Measurements from ENCODE around the gene AIP.
"Not testable (repeated sequence)": the region's sequence is repeated elsewhere in the genome, so short reads cannot be mapped to it uniquely, and the experiment has no call there.

The AIP gene

DNA sequence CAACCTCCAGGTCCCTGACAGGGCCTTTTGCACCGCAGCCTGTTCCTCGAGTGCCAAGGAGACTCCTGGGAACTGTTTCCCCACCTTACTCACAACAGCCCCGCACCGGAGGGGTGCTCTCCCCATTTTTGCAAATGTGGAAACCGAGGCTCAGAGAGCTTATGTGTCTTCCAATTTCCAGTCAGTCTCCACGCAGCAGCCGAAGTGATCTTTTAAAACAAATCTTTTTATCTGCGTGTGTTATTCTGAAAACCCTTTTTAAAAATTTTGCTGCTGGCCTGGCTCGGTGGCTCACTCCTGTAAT, 13.4 kb upstream of the AIP start:
- DNase-seq: no peak

DNA sequence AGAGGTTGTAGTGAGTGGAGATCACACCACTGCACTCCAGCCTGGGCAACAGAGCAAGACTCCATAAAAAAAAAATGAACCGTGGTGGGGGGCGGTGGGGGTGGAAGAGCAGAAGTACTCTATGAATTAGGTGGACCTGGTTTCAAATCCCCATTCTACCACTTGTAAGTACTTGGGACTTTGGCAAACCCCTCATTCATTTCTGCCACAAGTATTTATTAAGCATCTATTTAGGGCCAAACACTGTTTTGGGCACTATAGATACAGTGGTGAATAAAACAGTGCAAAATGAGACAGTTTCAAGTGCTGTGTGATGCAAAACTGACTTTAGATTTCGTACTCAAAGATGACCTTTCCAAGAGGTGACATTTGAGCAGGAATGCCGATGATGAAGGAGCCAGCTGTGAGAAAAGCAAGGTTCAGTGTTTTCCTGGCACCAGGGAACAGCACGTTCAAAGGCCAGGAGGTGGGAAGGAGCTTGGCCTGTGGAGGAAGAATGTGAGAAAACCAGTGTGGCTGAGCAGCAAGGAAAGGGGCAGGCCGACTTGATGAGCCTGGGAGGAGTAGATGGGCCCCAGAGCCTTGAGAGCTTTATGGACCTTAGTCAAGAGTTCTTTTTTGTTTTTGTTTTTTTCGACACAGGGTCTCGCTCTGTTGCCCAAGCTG, 12.4 kb upstream of the AIP start:
- no peak for DNase-seq

DNA sequence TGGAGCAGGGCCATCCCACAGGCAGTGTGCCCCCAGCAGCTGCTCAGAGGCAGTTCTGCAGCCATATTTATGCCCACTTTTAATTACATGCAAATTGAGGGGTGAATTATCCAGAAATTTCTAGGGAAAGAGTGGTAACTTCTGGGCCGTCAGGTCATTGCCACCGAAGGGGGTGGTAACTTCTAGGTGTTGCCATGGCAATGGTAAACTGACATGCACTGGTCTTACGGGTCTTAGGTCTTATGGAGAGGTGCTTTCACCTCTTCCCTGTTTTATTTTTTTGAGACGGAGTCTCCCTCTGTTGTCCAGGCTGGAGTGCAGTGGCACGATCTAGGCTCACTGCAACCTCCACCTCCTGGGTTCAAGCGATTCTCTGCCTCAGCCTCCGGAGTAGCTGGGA, 9.9 kb upstream of the AIP start:
- DNase-seq: no peak

DNA sequence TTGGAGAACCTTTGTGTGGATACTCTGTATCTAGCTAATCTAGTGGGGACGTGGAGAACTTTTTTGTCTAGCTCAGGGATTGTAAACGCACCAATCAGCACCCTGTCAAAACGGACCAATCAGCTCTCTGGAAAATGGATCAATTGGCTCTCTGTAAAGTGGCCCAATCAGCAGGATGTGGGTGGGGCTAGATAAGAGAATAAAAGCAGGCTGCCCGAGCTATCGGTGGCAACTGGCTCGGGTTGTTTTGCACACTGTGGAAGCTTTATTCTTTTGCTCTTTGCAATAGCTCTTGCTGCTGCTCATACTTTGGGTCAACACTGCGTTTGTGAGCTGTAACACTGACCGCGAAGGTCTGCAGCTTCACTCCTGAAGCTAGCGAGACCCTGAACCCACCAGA, 6.1 kb upstream of the AIP start:
- DNase-seq: not testable (repeated sequence)

DNA sequence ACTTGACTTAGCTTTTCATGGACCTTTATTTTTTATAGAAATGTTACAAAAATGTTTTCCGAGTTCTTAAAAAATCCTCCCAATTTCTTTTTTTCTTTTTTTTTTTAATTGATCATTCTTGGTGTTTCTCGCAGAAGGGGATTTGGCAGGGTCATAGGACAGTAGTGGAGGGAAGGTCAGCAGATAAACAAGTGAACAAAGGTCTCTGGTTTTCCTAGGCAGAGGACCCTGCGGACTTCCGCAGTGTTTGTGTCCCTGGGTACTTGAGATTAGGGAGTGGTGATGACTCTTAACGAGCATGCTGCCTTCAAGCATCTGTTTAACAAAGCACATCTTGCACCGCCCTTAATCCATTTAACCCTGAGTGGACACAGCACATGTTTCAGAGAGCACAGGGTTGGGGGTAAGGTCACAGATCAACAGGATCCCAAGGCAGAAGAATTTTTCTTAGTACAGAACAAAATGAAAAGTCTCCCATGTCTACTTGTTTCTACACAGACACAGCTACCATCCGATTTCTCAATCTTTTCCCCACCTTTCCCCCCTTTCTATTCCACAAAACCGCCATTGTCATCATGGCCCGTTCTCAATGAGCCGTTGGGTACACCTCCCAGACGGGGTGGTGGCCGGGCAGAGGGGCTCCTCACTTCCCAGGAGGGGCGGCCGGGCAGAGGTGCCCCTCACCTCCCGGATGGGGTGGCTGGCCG, 5.3 kb upstream of the AIP start:
- DNase-seq: not testable (repeated sequence)

DNA sequence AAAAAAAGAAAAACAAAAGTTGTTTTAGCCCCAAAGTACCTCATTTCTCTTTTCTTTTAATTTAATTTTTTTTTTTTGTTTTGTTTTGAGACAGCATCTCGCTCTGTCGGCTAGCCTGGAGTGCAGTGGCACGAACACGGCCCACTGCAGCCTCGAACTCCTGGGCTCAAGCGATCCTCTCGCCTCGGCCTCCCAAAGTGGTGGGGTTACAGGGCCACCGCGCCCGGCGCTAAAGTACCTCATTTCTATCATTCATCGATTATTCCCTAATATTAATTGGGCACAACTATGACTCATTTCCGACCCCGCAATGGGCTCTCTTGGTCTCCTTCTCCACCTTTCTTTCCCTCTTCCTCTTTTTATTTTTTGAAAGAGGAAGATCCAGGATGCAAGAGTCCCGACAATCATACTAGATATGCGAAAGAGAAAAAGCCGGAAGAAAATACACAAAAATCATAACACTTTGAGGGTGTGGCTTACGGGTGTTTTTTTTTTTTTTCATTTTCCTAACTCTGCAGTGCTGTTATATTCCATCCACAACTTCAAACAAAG, 475 bp upstream of the AIP start:
- no peak for DNase-seq

DNA sequence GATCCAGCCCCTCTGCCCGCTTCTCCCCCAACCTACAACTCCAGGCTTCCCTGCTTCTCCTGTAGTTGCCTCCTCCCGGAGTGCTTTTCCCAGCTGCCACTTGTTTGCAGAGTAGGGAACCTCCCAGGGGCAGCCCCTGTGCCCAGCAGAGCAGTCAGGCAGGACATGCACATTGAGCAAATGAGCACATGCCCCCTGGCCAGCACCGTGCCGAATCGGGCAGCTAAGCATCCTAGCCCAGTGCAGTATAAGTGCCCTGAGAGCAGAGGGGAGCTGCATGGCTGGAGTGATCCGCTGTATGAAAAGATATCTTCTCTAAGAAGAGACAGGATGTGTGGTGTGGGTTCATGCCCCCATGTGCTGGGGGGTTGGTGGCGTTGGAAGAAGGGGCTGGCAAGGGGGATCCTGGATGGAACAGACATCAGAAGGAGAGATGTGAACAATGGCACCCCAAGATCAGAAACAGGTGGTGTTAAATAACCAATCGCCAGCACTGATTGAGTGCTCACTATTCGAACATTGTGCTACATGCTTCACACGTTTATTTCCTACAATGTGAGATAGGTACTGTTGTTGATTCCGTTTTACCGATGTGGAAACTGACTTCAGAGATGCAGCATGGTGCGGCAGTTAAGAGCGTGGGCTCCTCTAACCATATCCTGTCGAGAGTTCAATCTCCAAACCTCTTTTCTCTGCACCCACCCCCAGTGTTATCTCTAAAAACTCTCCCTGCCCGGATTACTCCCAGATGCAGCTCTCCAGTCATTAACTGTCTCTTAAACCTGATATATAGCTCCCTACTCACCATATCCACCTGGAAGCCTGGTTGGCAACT, 1.2 kb downstream of the AIP start:
- DNase-seq: no peak

DNA sequence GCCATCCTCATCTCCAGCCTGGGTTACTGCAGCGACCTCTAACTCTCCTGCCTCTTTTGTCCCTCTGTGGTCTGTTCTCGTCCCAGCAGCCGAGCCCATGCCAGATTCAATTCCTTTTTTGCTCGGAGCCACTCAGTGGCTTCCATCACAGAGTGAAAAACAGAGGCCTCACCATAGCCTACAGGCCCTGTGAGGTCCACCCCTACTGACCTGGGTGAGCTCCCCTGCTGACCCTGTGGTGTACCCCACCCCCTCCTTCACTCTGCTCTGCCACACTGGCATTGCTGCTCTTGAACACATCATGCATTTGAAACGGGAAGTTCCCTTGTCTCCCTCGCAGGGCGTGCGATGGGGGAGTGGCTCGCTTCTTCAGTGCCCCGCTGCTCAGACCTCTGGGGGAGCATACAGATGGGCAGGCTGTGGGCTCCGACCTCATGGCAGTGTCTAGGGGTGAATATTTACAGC, 2.1 kb downstream of the AIP start:
- no peak for DNase-seq

DNA sequence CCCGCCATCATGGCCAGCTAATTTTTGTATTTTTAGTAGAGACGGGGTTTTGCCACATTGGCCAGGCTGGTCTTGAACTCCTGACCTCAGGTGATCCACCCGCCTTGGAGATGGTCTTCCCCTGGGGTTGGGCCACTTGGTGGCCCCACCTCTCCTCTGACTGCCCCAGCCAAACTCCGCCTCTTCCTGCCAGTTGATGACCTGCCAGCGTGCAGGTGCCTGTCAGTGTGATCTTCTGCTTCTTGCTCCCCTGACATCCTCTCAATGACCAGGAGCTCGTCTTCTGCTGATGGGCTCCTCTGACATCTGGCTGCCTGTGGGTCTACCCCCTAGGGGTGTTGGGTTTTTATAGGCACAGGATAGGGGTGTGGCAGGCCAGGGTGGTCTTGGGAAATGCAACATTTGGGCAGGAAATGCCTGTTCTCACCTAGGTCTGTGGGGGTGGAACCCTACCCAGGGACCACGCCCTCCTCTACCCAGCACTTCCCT, 3.1 kb downstream of the AIP start:
- DNase-seq: not testable (repeated sequence)

DNA sequence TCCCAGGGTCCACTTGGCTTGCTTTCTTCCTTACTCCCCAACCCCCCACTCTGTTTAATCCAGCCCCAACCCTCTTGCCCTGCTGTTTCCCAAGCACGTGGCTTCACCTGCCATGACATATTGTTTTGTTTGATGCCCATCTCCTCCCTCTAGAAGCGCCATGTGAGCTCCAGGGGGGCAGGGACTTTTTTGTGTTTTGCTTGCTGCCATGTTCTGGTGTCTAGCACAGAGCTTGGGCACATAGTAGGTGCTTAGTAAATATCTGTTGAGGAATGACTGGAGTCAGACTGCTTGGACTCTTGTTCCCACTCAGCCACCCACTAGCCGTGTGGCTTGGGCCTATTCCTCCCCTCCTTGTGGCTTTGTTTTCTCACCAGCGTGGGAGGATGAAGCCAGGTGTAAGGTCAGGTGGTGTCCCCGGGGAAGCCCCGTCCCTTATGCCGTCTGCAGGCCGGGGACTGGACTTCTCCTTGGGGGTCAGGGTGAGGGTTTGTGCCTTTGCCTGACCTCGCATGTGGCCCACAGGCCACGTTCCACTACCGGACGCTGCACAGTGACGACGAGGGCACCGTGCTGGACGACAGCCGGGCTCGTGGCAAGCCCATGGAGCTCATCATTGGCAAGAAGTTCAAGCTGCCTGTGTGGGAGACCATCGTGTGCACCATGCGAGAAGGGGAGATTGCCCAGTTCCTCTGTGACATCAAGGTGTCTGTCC, 3.8 kb downstream of the AIP start:
- DNase-seq: no peak

DNA sequence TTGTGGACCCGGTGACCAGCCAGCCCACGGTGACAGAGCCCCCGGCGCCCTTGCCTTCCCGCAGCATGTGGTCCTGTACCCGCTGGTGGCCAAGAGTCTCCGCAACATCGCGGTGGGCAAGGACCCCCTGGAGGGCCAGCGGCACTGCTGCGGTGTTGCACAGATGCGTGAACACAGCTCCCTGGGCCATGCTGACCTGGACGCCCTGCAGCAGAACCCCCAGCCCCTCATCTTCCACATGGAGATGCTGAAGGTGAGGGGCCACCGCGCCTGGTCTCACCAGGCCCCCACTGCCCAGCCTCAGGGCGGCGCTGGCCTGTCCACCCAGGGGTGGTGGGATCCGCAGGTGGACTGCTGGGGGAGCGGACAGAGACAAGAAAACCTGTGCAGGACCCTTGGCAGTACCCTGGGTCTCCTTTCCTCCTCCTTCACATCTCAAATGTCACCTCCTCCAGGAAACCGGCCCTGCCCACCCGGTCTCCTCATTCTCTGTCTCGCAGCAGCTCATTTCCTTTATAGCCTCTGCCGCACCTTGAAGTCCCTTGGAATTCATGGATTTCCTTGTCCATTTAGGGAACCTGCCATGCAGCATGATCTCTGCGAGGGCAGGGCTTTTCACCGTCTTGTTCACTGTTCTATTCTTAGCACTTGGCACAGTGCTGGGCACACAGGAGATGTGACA, 6.5 kb downstream of the AIP start:
- DNase-seq: no peak

DNA sequence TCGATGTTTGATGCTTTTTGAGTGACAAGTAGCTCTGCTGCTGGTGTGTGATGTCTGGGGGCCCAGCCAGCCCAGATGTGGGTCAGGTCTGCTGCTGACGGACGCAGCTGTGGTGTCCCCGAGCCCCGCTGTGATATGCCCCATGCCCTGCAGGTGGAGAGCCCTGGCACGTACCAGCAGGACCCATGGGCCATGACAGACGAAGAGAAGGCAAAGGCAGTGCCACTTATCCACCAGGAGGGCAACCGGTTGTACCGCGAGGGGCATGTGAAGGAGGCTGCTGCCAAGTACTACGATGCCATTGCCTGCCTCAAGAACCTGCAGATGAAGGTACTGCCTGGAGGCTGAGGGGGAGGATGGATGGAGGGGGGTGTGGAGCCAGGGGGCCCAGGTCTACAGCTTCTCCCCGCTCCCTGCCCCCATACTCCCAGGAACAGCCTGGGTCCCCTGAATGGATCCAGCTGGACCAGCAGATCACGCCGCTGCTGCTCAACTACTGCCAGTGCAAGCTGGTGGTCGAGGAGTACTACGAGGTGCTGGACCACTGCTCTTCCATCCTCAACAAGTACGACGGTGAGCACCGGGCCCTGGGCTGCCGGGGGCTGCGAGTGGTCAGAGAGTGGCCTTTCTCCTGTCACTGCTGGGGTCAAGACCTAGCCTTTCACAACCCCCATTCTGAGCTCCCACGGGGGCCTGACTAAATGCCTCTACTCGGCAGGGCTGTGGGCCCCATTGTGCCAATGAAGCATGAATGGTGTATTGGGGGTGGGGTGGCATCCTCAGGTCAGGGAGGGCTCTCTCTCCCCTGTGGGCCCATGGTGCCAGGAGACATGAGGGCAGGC, 7.3 kb downstream of the AIP start:
- DNase-seq: no peak

DNA sequence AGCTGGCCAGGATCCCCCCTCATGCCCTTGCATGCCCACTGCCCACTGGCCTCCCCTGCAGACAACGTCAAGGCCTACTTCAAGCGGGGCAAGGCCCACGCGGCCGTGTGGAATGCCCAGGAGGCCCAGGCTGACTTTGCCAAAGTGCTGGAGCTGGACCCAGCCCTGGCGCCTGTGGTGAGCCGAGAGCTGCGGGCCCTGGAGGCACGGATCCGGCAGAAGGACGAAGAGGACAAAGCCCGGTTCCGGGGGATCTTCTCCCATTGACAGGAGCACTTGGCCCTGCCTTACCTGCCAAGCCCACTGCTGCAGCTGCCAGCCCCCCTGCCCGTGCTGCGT, 7.9 kb downstream of the AIP start:
- no peak for DNase-seq

DNA sequence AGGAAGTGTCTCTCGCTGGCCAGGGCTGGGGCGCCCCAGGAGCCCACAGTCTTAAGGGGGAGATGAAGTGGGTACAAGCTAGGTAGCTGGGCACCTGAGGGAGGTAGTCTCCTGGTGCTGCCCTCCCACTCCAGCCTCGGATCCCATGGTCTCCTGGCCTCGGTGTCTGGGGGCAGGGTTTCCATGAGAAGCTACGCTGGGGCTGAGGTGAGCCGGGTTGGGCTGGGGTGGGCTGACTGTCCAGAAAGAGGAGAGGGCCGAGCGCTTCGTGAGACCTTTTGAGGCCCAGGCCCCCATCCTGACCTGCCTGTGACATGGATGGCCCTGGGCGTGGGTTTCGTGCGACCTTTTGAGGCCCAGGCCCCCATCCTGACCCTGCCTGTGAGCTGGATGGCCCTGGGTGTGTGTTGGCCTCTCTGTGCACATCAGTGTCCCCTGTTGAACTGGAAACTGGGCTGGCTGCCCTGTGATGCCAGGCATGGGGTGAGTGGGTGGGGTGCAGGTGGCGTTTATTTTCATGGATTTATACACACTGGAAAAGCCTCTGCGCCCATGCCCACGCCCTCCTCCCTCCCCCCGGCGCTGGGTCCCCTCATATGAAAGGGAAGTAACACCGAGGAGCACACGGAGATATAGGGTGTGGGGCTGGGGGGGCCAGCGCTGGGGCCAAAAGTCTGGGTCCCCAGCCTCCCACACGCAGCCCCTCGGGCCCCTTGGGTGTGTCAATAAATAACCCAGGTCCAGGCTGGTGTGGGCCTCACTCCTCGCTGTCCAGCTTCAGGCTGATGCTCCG, 8.6 kb downstream of the AIP start:
- no peak for DNase-seq

DNA sequence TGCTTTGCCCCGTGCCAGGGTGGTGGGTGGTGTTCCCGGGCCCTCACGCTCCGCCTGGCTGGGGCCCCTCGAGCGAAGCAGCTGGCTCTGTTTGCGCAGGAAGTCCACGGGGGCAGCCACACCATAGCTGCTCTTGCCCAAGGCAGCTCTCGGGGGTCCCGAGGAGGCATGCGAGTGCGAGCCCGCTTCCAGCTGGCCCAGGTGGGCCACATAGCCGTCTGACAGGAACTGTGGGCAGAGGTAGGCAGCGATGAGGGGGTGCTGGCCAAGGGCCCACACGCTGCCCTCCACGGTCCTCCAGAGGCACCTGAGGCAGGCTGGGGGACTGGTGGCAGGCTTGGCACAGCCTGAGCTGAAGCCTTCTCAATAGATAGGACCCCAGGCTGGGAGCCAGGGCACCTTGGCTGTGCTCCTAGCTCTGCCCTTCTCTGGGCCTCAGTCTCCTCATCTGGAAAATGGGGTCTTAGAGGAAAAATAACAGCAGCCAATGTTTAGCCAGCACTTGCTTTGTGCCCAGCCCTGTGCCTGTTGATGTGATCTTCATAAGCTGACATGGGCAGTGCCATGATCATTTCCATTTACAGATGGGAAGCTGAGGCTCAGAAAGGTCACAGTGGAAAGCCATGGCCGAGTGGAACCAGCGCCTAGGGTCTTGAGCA, 9.4 kb downstream of the AIP start:
- DNase-seq: no peak

DNA sequence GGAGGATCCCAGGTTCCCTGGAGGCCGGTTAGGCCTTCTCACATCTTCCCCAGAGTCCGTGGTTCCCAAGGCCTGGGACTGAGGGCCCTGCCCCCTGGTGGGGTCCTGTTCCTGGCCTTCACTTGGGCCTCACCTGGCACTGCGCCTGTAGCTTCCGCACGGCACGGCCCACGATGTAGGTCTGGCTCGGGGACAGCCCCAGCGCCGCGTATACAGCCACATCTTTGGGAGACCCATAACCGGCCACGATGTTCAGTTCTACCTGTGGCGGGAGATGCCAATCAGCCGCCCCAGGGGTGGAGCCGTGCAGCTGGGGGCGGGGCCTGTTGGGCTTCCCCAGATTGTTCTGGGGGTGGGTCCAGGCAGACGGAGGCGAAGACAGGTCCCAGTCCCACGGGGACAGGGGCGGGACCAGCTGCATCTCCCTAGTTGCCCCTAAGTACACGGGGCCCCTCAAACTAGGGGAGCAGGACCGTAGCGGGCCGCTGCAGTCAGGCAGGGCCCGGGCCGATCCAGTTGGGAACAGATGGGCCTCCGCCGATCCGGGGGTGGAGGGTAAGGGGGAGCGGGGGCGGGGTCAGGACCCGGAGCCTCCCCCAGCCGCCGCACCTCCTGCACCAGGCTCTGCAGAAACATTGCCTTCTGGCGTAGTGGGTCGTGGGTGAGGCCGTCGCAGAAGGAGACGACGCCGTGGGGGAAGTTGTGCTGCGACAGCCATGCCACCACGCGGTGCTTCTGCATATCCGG, 10.1 kb downstream of the AIP start:
- DNase-seq: no peak

DNA sequence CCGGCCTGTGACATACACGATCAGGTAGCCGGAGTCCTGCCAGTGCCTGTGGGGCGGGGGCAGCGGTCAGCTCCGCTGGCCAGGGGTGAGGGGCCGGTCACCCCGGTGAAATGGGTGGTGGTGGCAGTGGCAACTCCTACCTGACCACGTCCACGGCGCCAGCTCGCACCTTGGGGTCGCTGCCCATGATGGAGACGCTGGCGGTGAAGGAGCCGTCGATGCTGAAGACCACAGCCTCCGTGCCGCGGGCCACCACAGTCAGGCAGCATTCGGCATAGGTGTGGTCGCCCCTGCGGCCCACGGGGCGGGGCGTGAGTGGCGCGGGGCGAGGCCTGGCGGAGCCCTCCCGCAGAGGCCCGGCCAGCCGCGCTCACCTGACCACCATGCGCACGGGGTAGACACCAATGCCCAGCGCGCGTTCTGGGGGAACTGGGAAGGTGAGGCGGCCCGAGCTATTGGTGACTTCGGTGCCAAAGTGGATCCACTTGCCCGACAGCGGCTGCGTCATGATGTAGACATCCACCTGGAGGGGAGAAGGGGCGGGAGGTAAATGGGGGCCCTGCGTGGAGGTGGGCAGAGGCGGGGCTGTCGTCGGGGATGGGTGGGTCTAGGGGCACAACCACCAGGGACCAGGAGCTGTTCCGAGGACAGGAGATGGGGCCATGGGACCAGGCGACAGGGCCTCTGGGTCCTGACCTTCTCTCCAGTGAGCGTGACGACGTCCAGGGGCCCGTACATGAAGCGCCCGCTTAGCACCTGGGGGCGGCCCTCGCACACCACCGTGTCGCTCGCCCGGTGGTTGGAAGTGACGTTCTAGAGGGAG, 10.9 kb downstream of the AIP start:
- DNase-seq: no peak
